Measurements from ENCODE around the gene ERICH3.

- TF ChIP-seq CTCF (IDR thresholded peaks at IDR 0.05) (no peak), POLR2A (IDR thresholded peaks at IDR 0.05) (no peak)
Measured at GRCh38 chr1:74717626-74718025, 44.0 kb upstream of the ERICH3 start.
